ENCODE data around the gene C19orf25.

C19orf25 gene

DNA sequence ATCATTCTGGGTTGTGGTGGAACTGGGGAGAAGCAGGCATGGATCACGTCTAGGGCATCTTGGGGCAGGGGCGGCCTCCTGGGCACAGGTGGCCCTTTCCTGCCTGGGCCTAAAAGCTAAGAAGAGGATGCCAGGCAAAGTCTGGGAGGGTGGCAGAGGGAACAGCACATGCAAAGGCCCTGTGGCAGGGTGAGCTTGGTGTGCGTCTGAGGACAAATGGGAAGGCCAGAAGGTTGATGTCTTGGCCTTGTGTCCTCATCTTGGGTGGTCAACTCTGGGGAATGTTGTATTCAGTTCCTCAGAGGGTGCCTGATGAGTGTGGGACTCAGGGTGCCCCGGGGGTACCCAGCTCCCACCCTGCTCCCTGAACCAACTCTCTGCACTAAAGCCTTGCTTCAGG lies 39.5 kb upstream of the C19orf25 start:
- TF ChIP-seq, protein P1, sequence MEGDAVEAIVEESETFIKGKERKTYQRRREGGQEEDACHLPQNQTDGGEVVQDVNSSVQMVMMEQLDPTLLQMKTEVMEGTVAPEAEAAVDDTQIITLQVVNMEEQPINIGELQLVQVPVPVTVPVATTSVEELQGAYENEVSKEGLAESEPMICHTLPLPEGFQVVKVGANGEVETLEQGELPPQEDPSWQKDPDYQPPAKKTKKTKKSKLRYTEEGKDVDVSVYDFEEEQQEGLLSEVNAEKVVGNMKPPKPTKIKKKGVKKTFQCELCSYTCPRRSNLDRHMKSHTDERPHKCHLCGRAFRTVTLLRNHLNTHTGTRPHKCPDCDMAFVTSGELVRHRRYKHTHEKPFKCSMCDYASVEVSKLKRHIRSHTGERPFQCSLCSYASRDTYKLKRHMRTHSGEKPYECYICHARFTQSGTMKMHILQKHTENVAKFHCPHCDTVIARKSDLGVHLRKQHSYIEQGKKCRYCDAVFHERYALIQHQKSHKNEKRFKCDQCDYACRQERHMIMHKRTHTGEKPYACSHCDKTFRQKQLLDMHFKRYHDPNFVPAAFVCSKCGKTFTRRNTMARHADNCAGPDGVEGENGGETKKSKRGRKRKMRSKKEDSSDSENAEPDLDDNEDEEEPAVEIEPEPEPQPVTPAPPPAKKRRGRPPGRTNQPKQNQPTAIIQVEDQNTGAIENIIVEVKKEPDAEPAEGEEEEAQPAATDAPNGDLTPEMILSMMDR (IDR thresholded peaks at IDR 0.05; ENCODE audit: insufficient read depth, low read depth, low read length, missing control alignments), result no peak
- no peak overlapping the region for H3K4me3 ChIP-seq (ENCODE audit: low read depth, low read length)
- DNase-seq (ENCODE audit: low read depth), result no peak

DNA sequence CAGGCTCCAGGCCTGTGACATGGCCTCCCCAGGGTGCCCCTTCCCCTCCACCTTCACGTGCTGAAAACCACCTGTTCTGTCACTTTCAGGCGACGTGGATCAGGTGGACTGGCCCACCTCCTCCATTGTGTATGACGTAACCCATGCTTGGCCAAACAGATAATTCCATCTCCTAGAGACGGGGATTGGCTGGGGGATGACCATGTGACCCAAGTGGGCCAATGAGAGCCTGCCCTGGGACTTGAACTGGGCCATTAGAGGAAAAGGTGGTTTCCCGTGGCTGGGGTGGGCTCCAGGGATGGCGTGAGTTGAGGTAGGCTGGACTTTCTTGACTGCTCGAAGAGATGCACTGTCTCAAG lies 37.4 kb upstream of the C19orf25 start:
- peak; percentile 33 for DNase-seq (ENCODE audit: low read depth)
- H3K4me3 ChIP-seq (ENCODE audit: low read depth, low read length), result no peak overlapping the region
- TF ChIP-seq, protein P1 (IDR thresholded peaks at IDR 0.05; ENCODE audit: insufficient read depth, low read depth, low read length, missing control alignments), result no peak

DNA sequence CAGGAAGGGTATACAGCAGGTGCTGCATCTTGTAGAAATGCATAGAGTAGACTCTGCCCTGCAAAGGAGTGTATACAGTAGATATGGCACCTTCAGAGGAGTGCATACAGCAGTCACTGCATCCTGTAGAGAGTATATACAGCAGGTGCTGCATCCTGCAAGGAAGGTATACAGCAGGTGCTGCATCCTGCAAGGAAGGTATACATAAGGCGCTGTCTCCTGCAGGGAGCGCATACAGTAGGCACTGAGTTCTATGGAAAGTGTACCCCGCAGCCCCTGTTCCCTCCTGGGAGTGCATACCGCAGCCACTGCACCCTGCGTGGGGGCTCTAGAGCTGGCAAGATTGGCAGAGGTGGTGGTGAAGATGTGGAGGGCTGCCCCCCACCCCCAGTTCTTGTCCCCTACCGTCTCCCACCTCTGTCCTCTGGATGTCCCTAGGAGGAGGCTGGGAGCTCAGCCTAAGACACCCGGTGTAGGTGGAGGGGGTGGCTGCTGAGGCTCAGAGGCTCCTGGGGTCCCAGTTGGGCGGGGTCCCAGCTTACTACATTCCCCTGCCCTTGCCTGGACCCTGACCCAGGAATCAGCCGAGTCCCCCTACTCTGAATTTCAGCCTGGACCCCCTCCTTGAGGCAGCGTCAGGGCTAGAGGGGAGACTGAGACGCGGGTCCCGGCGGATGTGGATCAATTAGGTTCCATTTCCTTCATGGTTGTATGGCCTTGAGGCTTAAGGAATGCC lies 36.1 kb upstream of the C19orf25 start:
- TF ChIP-seq, protein P1 (IDR thresholded peaks at IDR 0.05; ENCODE audit: insufficient read depth, low read depth, low read length, missing control alignments), result no peak

DNA sequence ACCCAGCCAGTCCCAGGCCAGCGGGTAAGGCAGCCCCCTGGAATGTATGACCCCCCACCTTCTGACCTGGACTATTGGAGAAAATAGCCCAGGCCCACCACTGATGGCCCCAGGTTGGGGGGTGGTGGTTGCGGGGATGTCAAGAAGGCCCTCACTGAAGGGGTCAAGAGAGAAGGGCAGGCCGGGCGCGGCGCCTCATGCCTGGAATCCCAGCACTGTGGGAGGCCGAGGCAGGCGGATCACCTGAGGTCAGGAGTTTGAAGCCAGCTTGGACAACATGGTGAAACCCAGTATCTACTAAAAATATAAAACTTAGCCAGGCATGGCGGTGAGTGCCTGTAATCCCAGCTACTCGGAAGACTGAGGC lies 35.3 kb upstream of the C19orf25 start:
- no peak overlapping the region for H3K4me3 ChIP-seq (ENCODE audit: low read depth, low read length)
- TF ChIP-seq, protein P1 (IDR thresholded peaks at IDR 0.05; ENCODE audit: insufficient read depth, low read depth, low read length, missing control alignments), result no peak

More for the DNA sequence above, 36.1 kb upstream of the C19orf25 start:
- no peak overlapping the region for H3K4me3 ChIP-seq (ENCODE audit: low read depth, low read length)
- no peak for DNase-seq (ENCODE audit: low read depth)

DNA sequence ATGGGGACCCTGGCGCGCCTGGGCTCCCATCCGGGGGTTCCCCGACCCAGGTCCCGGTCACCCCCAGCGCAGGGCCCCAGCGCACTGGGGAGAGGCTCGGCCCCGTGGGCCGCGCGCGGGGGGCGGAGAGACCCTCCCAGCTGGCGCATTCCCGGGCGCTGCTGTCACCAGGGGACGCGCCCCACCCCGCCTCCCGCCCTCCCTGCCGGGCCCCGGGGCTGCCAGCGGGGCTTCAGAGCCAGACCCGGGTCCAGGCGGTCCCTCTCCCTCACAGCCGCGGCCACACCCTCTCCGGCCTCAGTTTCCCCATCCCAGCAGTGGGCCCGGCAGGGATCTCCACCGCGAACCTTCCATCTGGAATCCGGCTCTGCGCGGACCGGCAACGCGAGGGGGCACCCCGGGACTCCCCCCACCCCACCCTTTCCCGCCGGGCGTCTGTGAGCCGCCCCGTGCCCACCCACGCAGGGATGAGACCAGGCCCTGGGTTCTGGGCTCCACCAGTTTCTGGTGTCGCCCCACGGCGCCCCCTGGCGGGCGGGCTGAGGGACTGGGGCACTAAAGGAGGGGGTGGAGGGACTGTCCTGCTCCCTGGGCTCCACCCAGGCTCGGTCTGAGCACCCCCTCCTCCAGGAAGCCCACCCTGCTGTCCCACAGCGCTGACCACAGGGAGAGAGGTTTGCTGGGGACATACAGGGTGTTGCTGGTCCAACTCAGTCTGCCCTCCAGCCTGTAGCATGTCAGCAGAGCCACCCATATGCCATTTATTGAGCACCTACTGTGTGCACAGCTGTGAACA lies 34.7 kb upstream of the C19orf25 start:
- TF ChIP-seq, protein P1 (IDR thresholded peaks at IDR 0.05; ENCODE audit: insufficient read depth, low read depth, low read length, missing control alignments), result peak; percentile 71
- peak; percentile 63 for DNase-seq (ENCODE audit: low read depth)
- H3K4me3 ChIP-seq (ENCODE audit: low read depth, low read length), result peak overlapping the region; percentile 14; the same call in 1 of the 2 replicates

More for the DNA sequence above, 35.3 kb upstream of the C19orf25 start:
- no peak for DNase-seq (ENCODE audit: low read depth)

DNA sequence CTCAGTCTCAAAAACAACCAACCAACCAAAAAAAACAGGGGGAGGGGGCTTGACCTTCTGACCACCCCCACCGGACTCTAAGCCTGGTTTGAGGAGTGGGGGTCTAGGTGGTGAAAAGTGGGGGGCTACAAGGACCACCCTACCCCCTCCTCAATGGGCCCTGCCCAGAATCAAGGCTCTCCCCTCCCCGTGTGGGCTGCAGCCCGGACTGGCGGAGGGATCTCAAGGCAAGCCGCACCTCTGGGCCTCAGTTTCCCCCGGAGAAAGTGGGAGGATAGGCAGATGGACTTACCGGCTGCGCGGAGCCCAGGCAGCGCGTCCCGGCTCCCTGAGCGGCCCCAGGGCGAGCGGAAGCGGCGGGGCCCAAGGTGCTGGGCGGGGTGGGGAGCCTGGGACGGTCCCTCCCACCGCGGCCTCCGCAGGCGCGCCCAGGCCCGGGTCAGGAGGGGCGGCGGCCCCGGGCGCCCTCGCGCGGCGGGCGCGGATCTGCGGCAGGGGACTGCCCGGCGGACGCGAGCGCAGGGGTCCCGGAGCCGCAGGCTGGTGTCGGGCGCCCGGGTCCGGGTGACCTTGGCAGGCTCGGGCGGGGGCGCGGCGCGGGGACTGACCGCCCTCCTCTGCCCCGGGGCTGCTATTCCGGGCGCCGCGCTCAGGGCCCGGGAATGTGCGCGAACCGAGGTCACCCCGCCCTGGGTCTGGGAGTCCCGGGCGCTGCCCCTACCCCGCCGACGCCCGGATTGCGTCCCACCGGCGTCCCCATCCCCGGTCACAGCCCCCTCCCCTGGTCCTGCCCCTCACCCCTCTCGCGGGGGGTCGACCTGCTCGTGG lies 33.9 kb upstream of the C19orf25 start, which contains the start of gene ADAMTSL5:
Gene ADAMTSL5, minus strand, starts transcription at position 349 of the 828 bp plus-strand sequence. CDS start 2,076 bp downstream, outside the sequence.
- peak within 1 kb of the TSS; percentile 14; the same call in 1 of the 2 replicates for H3K4me3 ChIP-seq (ENCODE audit: low read depth, low read length)
- peak; percentile 69 for DNase-seq (ENCODE audit: low read depth)
- TF ChIP-seq, protein P1 (IDR thresholded peaks at IDR 0.05; ENCODE audit: insufficient read depth, low read depth, low read length, missing control alignments), result no peak

Measured in GM12865 (cell line).